Measurements from ENCODE around the gene CHMP2A.

CHMP2A gene

GRCh38 chr19:58562122-58563033 is 7.5 kb upstream of the CHMP2A start:
- Mint-ChIP-seq H3K27me3 (peaks cover 52% of the 10 kb centered on the region), H3K4me3 (peak overlapping the region; percentile 60), H3K9me3 (no peaks in the 10 kb centered on the region), H3K27ac (peak overlapping the region; percentile 13), H3K4me1 (ENCODE audit: low read depth) (peaks cover 57% of the 10 kb centered on the region), H3K36me3 (ENCODE audit: low read depth) (peaks cover 52% of the 10 kb centered on the region)
- intact Hi-C loops (cut with micrococcal nuclease): no loop called here

- H3K9me3 Mint-ChIP-seq: no peaks in the 10 kb centered on the region
- H3K27me3 Mint-ChIP-seq: peaks cover 52% of the 10 kb centered on the region
- H3K4me1 Mint-ChIP-seq (ENCODE audit: low read depth): peaks cover 66% of the 10 kb centered on the region
- H3K36me3 Mint-ChIP-seq (ENCODE audit: low read depth): peaks cover 52% of the 10 kb centered on the region
- H3K4me3 Mint-ChIP-seq: peak overlapping the region; percentile 23
- no peak overlapping the region for H3K27ac Mint-ChIP-seq
- intact Hi-C loops (cut with micrococcal nuclease): no loop called here
Observed at GRCh38 chr19:58561373-58562121, 6.6 kb upstream of the CHMP2A start.

GRCh38 chr19:58560921-58561320 is 6.0 kb upstream of the CHMP2A start:
- intact Hi-C loops (cut with micrococcal nuclease): no loop called here
- Mint-ChIP-seq H3K9me3 (no peaks in the 10 kb centered on the region), H3K4me1 (ENCODE audit: low read depth) (peaks cover 72% of the 10 kb centered on the region), H3K27me3 (peaks cover 52% of the 10 kb centered on the region), H3K4me3 (no peak overlapping the region), H3K27ac (no peak overlapping the region), H3K36me3 (ENCODE audit: low read depth) (peaks cover 52% of the 10 kb centered on the region)

GRCh38 chr19:58560007-58560887 is 5.3 kb upstream of the CHMP2A start:
- peaks cover 49% of the 10 kb centered on the region for H3K27me3 Mint-ChIP-seq
- peaks cover 79% of the 10 kb centered on the region for H3K4me1 Mint-ChIP-seq (ENCODE audit: low read depth)
- H3K9me3 Mint-ChIP-seq: no peaks in the 10 kb centered on the region
- intact Hi-C loops (cut with micrococcal nuclease): no loop called here
- H3K4me3 Mint-ChIP-seq: peak overlapping the region; percentile 94
- H3K36me3 Mint-ChIP-seq (ENCODE audit: low read depth): peaks cover 52% of the 10 kb centered on the region
- peak overlapping the region; percentile 99 for H3K27ac Mint-ChIP-seq

GRCh38 chr19:58559275-58560006 is 4.5 kb upstream of the CHMP2A start:
- Mint-ChIP-seq H3K27ac (peak overlapping the region; percentile 99), H3K9me3 (no peaks in the 10 kb centered on the region), H3K4me1 (ENCODE audit: low read depth) (peaks cover 84% of the 10 kb centered on the region), H3K36me3 (ENCODE audit: low read depth) (peaks cover 52% of the 10 kb centered on the region), H3K27me3 (peaks cover 43% of the 10 kb centered on the region), H3K4me3 (peak overlapping the region; percentile 94)
- intact Hi-C loops (cut with micrococcal nuclease): loop anchor here (1.0 to 2.0 kb wide), 2 partner anchors 14 to 15 kb away; partner anchors contain the start of genes MZF1 and TRIM28

GRCh38 chr19:58558623-58559274 is 3.8 kb upstream of the CHMP2A start:
- intact Hi-C loops (cut with micrococcal nuclease): loop anchor here (1.0 to 2.0 kb wide), 3 partner anchors 14 to 38 kb away; partner anchors contain the start of genes MZF1 and TRIM28
- peaks cover 36% of the 10 kb centered on the region for H3K27me3 Mint-ChIP-seq
- peaks cover 86% of the 10 kb centered on the region for H3K4me1 Mint-ChIP-seq (ENCODE audit: low read depth)
- peaks cover 57% of the 10 kb centered on the region for H3K36me3 Mint-ChIP-seq (ENCODE audit: low read depth)
- H3K4me3 Mint-ChIP-seq: peak overlapping the region; percentile 94
- no peaks in the 10 kb centered on the region for H3K9me3 Mint-ChIP-seq
- H3K27ac Mint-ChIP-seq: peak overlapping the region; percentile 99

- Mint-ChIP-seq H3K4me1 (ENCODE audit: low read depth) (peaks cover 85% of the 10 kb centered on the region), H3K36me3 (ENCODE audit: low read depth) (peaks cover 63% of the 10 kb centered on the region), H3K4me3 (peak within 1 kb of the TSS; percentile 94), H3K27me3 (peaks cover 30% of the 10 kb centered on the region), H3K27ac (peak within 1 kb of the TSS; percentile 99), H3K9me3 (no peaks in the 10 kb centered on the region)
- intact Hi-C loops (cut with micrococcal nuclease): loop anchor here (1.0 to 2.0 kb wide), 2 partner anchors 13 to 38 kb away; partner anchors contain the start of gene TRIM28
Observed at GRCh38 chr19:58558066-58558622, 3.2 kb upstream of the CHMP2A start, which contains the start of gene UBE2M. UBE2M (minus strand) TSS chr19:58558611; CDS start chr19:58558381, 230 bp downstream.

GRCh38 chr19:58557221-58558065 is 2.5 kb upstream of the CHMP2A start:
- Mint-ChIP-seq H3K27me3 (peaks cover 23% of the 10 kb centered on the region), H3K36me3 (ENCODE audit: low read depth) (peaks cover 70% of the 10 kb centered on the region), H3K4me3 (peak overlapping the region; percentile 94), H3K27ac (peak overlapping the region; percentile 99), H3K4me1 (ENCODE audit: low read depth) (peaks cover 84% of the 10 kb centered on the region), H3K9me3 (no peaks in the 10 kb centered on the region)
- intact Hi-C loops (cut with micrococcal nuclease): loop anchor here (1.0 to 2.0 kb wide), 2 partner anchors 13 to 37 kb away; partner anchors contain the start of gene TRIM28

- H3K36me3 Mint-ChIP-seq (ENCODE audit: low read depth): peaks cover 78% of the 10 kb centered on the region
- peak overlapping the region; percentile 94 for H3K4me3 Mint-ChIP-seq
- H3K27ac Mint-ChIP-seq: peak overlapping the region; percentile 99
- H3K9me3 Mint-ChIP-seq: no peaks in the 10 kb centered on the region
- intact Hi-C loops (cut with micrococcal nuclease): no loop called here
- peaks cover 16% of the 10 kb centered on the region for H3K27me3 Mint-ChIP-seq
- H3K4me1 Mint-ChIP-seq (ENCODE audit: low read depth): peaks cover 83% of the 10 kb centered on the region
Observed at GRCh38 chr19:58556622-58557220, 1.8 kb upstream of the CHMP2A start.

GRCh38 chr19:58555920-58556621 is 1.2 kb upstream of the CHMP2A start:
- Mint-ChIP-seq H3K27me3 (peaks cover 9% of the 10 kb centered on the region), H3K36me3 (ENCODE audit: low read depth) (peaks cover 84% of the 10 kb centered on the region), H3K4me1 (ENCODE audit: low read depth) (peaks cover 81% of the 10 kb centered on the region), H3K4me3 (peak overlapping the region; percentile 94), H3K9me3 (no peaks in the 10 kb centered on the region), H3K27ac (peak overlapping the region; percentile 99)
- intact Hi-C loops (cut with micrococcal nuclease): loop anchor here (1.0 kb wide), 1 partner anchor 17 kb away; the partner anchor contains the start of gene MZF1
